Measurements from ENCODE around the gene CYBA.

- TF ChIP-seq SKIL (CRISPR knock-in tag; IDR thresholded peaks at IDR 0.05; ENCODE audit: borderline replicate concordance) (no peak), BHLHE40 (IDR thresholded peaks at IDR 0.05; ENCODE audit: low read length) (no peak), CTCF (CRISPR knock-in tag; IDR thresholded peaks at IDR 0.05) (no peak), EP300 (IDR thresholded peaks at IDR 0.05; ENCODE audit: low read depth in 2 of 2, low read length in 2 of 2) (no peak), EP300 (CRISPR knock-in tag; IDR thresholded peaks at IDR 0.05; ENCODE audit: borderline replicate concordance) (no peak), ATF5 (CRISPR knock-in tag; IDR thresholded peaks at IDR 0.05; ENCODE audit: low read depth) (no peak), GTF2F1 (IDR thresholded peaks at IDR 0.05; ENCODE audit: low read length) (no peak), BRCA1 (CRISPR knock-in tag; IDR thresholded peaks at IDR 0.05) (no peak), POLR2A (IDR thresholded peaks at IDR 0.05; ENCODE audit: insufficient read depth in 1 of 2, low read depth in 2 of 2, low read length in 2 of 2) (no peak)
Observed at GRCh38 chr16:88622125-88622524, 28.7 kb downstream of the CYBA start.
